IMR-90 (cell line): Measurements from ENCODE around the gene KCNMB3. TPM values are rescaled to one million over a fixed set of nuclear protein-coding genes. Genes with fewer than 3 reads are reported as not detected.
A peak's percentile ranks its signal among the peaks of the same experiment; 100 is the strongest.

Source experiments
- ATAC-seq: fragments of 200-7000 bp; cut with Tn5 transposase; 2 replicates; pipeline ENCODE4 v1.9.1; 2020; ENCODE audit warnings: low read depth, mild to moderate bottlenecking, moderate library complexity
- BruUV-seq: library from RNA; stranded (reverse); fragments of 400-500 nt; replicated peaks from 2 replicates; lab custom pipeline; 2021; lab: Mats Ljungman, UMichigan
- CTCF ChIA-PET: fragments of 300-600 bp; formaldehyde crosslinking; extraction: SDS; loops from one replicate; lab custom pipeline; 2021; ENCODE audit warnings: antibody characterized with exemption; lab: Yijun Ruan, JAX
- POLR2A ChIA-PET: fragments of 300-600 bp; sonication (Branson Sonifier 250); formaldehyde crosslinking; loops from one replicate; lab custom pipeline; 2022; ENCODE audit warnings: antibody characterized with exemption; ENCODE audit not compliant: unreplicated experiment; lab: Charles Lee
- DNase-seq: peaks from one replicate; pipeline ENCODE4 v3.0.0; 2013
- H2AFZ ChIP-seq: replicated peaks from 2 replicates; pipeline ENCODE3; 2013; ENCODE audit warnings: low read length, mild to moderate bottlenecking; ENCODE audit not compliant: poor library complexity
- H2AK5ac ChIP-seq: 2 replicates; pipeline ENCODE4 v1.6.1; 2013; ENCODE audit warnings: low read depth, low read length, inconsistent platforms
- H2AK9ac ChIP-seq: replicated peaks from 2 replicates; pipeline ENCODE3; 2013; ENCODE audit warnings: mild to moderate bottlenecking, low read depth, low read length, moderate library complexity; ENCODE audit not compliant: poor library complexity
- H2BK120ac ChIP-seq: 2 replicates; pipeline ENCODE4 v1.6.1; 2013; ENCODE audit warnings: low read depth, low read length, inconsistent platforms
- H2BK15ac ChIP-seq: 3 replicates; pipeline ENCODE4 v1.6.1; 2013; ENCODE audit warnings: low read depth, low read length, inconsistent platforms
- H2BK20ac ChIP-seq: 2 replicates; pipeline ENCODE4 v1.6.1; 2013; ENCODE audit warnings: low read depth, mild to moderate bottlenecking, inconsistent platforms, low read length, moderate library complexity
- H2BK5ac ChIP-seq: 2 replicates; pipeline ENCODE4 v1.6.1; 2013; ENCODE audit warnings: mild to moderate bottlenecking, low read depth, low read length, inconsistent platforms; ENCODE audit not compliant: poor library complexity, severe bottlenecking
- H3K14ac ChIP-seq: replicated peaks from 2 replicates; pipeline ENCODE4 v1.6.1; 2013; ENCODE audit warnings: low read depth, low read length, inconsistent platforms
- H3K18ac ChIP-seq: 2 replicates; pipeline ENCODE4 v1.6.1; 2013; ENCODE audit warnings: low read depth, low read length, control low read depth
- H3K23ac ChIP-seq: 2 replicates; pipeline ENCODE4 v1.6.1; 2013; ENCODE audit warnings: low read depth, low read length, inconsistent platforms
- H3K27ac ChIP-seq: 2 replicates; pipeline ENCODE4 v1.5.1; 2013; ENCODE audit warnings: mild to moderate bottlenecking, control low read depth, low read length; ENCODE audit not compliant: insufficient read depth
- H3K27me3 ChIP-seq: 2 replicates; pipeline ENCODE4 v1.6.1; 2013; ENCODE audit warnings: low read length; ENCODE audit not compliant: control insufficient read depth, insufficient read depth
- H3K36me3 ChIP-seq: 2 replicates; pipeline ENCODE4 v1.6.1; 2013; ENCODE audit warnings: low read length, mixed read lengths; ENCODE audit not compliant: control insufficient read depth, insufficient read depth
- H3K4ac ChIP-seq: 2 replicates; pipeline ENCODE4 v1.6.1; 2013; ENCODE audit warnings: low read depth, low read length, inconsistent platforms
- H3K4me1 ChIP-seq: 2 replicates; pipeline ENCODE4 v1.6.1; 2013; ENCODE audit warnings: low read length, mixed read lengths; ENCODE audit not compliant: control insufficient read depth, insufficient read depth
- H3K4me2 ChIP-seq: 2 replicates; pipeline ENCODE4 v1.6.1; 2013; ENCODE audit warnings: low read depth, mild to moderate bottlenecking, control low read depth, low read length, moderate library complexity
- H3K4me3 ChIP-seq: 2 replicates; pipeline ENCODE4 v1.5.1; 2013; ENCODE audit warnings: low read depth, mild to moderate bottlenecking, control low read depth, low read length, moderate library complexity; ENCODE audit not compliant: insufficient read depth
- H3K56ac ChIP-seq: 2 replicates; pipeline ENCODE4 v1.6.1; 2013; ENCODE audit warnings: low read length, inconsistent platforms; ENCODE audit not compliant: insufficient read depth; ENCODE audit errors: extremely low read depth
- H3K79me1 ChIP-seq, 2 experiments: 2 replicates each; pipeline ENCODE4 v1.6.1; 2013; ENCODE audit warnings: low read length in 2 of 2, inconsistent platforms in 1 of 2, low read depth in 1 of 2
- H3K9ac ChIP-seq: 2 replicates; pipeline ENCODE4 v1.6.1; 2013; ENCODE audit warnings: low read depth, low read length, control low read depth
- H3K9me1 ChIP-seq: 2 replicates; pipeline ENCODE4 v1.6.1; 2013; ENCODE audit warnings: low read length, inconsistent platforms; ENCODE audit not compliant: insufficient read depth
- H3K9me3 ChIP-seq: 2 replicates; pipeline ENCODE4 v1.6.1; 2013; ENCODE audit warnings: low read length; ENCODE audit not compliant: control insufficient read depth, insufficient read depth
- H4K20me1 ChIP-seq: 2 replicates; pipeline ENCODE4 v1.6.1; 2013; ENCODE audit warnings: low read length, inconsistent platforms; ENCODE audit not compliant: insufficient read depth
- H4K5ac ChIP-seq: 2 replicates; pipeline ENCODE4 v1.6.1; 2013; ENCODE audit warnings: mild to moderate bottlenecking, low read depth, low read length, control low read depth
- H4K8ac ChIP-seq, 2 experiments: 2 replicates each; pipeline ENCODE4 v1.6.1; 2013; ENCODE audit warnings: low read depth in 2 of 2, low read length in 2 of 2, control low read depth in 1 of 2, inconsistent platforms in 1 of 2
- H4K91ac ChIP-seq: 2 replicates; pipeline ENCODE4 v1.6.1; 2013; ENCODE audit warnings: low read depth, low read length, inconsistent platforms; ENCODE audit not compliant: insufficient read depth
- BHLHE40 ChIP-seq: fragments of 150-350 bp; IDR thresholded peaks from 2 replicates; pipeline ENCODE4 v1.6.1; 2016; ENCODE audit warnings: mild to moderate bottlenecking, low read depth, low read length
- RCOR1 ChIP-seq: IDR thresholded peaks from 2 replicates; pipeline ENCODE4 v1.6.1; 2012; ENCODE audit warnings: mild to moderate bottlenecking, low read length, improper control_type of control experiment; ENCODE audit not compliant: insufficient replicate concordance
- RFX5 ChIP-seq: IDR thresholded peaks from 2 replicates; pipeline ENCODE4 v1.8.0; 2012; ENCODE audit warnings: low read depth, mild to moderate bottlenecking, low read length, moderate library complexity
- WGBS, 2 experiments: methylation state at CpG; one replicate each; pipeline versions ENCODE4 v1.1.5 to v1.1.7; 2013; ENCODE audit warnings: missing lambda C conversion rate in 2 of 2; ENCODE audit not compliant: insufficient read length in 1 of 2; ENCODE audit errors: extremely low coverage in 2 of 2; 5-methylcytosine and 5-hydroxymethylcytosine counted together
- dilution Hi-C: fragments of 300-500 bp; cut with HindIII; formaldehyde crosslinking; loops from one replicate; pipeline ENCODE4 v1.14.3; 2018; ENCODE audit warnings: low sequenced_read_pairs; ENCODE audit not compliant: unreplicated experiment
- in situ Hi-C: fragments of 300-500 bp; cut with MboI; formaldehyde crosslinking; loops from 3 replicates; pipeline ENCODE4 v1.14.3; 2019; ENCODE audit warnings: low sequenced_read_pairs, inconsistent platforms, mixed read lengths
- intact Hi-C: fragments of 100-400 bp; cut with micrococcal nuclease; formaldehyde crosslinking; loops from 2 replicates; pipeline ENCODE4 v1.10.0; 2022
- polyA plus RNA-seq, 3 experiments: library from polyadenylated mRNA; depleted of rRNA; stranded (reverse); fragments of >200 nt; gene quantifications; 2 replicates each; pipeline ENCODE4 v1.2.3, GENCODE V29; 2012; ENCODE audit warnings: low replicate concordance in 1 of 3
- total RNA-seq: library from RNA; depleted of rRNA; stranded (reverse); fragments of >200 nt; gene quantifications from 2 replicates; pipeline ENCODE4 v1.2.3, GENCODE V29; 2012; rRNA removed
- TF ChIP-seq, protein P1 (sequence below): conservative IDR thresholded peaks from 2 replicates; pipeline ENCODE4 v1.5.1; 2012; ENCODE audit warnings: mild to moderate bottlenecking, low read depth, low read length, improper control_type of control experiment

The KCNMB3 gene
- total and polyA plus RNA-seq, 2 of the 4 experiments (the other 2 are of a cell fraction): 0.72 to 1.2 TPM

DNA sequence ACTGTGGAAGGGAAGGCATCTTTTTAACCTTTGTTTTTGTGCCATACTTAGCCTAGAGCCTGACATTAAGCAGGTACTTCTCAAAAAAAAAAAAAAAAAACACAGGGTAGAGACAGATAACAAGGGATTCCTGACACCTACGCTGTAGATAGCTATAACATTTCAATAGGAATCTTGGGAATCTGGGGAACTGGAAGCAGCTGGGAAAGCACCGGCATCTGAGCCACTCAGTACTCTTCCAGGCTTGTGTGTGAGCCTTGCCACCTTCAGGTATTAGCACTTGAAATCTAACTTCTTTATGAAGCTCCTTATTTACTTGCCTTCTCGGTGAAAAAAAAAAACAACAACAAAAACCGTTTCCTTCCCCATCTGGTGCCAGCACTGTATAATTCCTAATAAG is 56.0 kb downstream of the KCNMB3 start:
- H3K79me1 ChIP-seq: peaks cover 32 to 35% of the 10 kb centered on the region in 2 experiments
- no peaks in the 10 kb centered on the region for H3K9me3 ChIP-seq
- H2BK20ac ChIP-seq: no peak overlapping the region
- H2BK5ac ChIP-seq: no peak overlapping the region
- H3K4ac ChIP-seq: no peak overlapping the region
- CTCF ChIA-PET: no interaction called here
- no peaks in the 10 kb centered on the region for H3K27me3 ChIP-seq
- no peak overlapping the region for H3K23ac ChIP-seq
- WGBS, 2 experiments: no CpG with 5 or more reads among the region's 4 CpGs
- peaks cover 6% of the 10 kb centered on the region for H3K4me1 ChIP-seq
- no peaks in the 10 kb centered on the region for H3K36me3 ChIP-seq
- H2AK9ac ChIP-seq: no peak overlapping the region
- H3K4me2 ChIP-seq: no peak overlapping the region
- H3K14ac ChIP-seq: no peak overlapping the region
- in situ Hi-C loops (no loop called here), dilution Hi-C loops (no loop called here), intact Hi-C loops (loop anchor here (5.0 kb wide), 1 partner anchor 48 kb away; the partner anchor contains the start of gene PIK3CA)
- no peak overlapping the region for H2BK15ac ChIP-seq
- no peak overlapping the region for H4K8ac ChIP-seq
- no peak overlapping the region for H2AK5ac ChIP-seq
- H3K9ac ChIP-seq: no peak overlapping the region
- BruUV-seq: no TSS peak
- no peak for TF ChIP-seq BHLHE40
- no peak for TF ChIP-seq RFX5
- TF ChIP-seq, protein P1, sequence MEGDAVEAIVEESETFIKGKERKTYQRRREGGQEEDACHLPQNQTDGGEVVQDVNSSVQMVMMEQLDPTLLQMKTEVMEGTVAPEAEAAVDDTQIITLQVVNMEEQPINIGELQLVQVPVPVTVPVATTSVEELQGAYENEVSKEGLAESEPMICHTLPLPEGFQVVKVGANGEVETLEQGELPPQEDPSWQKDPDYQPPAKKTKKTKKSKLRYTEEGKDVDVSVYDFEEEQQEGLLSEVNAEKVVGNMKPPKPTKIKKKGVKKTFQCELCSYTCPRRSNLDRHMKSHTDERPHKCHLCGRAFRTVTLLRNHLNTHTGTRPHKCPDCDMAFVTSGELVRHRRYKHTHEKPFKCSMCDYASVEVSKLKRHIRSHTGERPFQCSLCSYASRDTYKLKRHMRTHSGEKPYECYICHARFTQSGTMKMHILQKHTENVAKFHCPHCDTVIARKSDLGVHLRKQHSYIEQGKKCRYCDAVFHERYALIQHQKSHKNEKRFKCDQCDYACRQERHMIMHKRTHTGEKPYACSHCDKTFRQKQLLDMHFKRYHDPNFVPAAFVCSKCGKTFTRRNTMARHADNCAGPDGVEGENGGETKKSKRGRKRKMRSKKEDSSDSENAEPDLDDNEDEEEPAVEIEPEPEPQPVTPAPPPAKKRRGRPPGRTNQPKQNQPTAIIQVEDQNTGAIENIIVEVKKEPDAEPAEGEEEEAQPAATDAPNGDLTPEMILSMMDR: no peak
- no peak for TF ChIP-seq RCOR1
- H4K5ac ChIP-seq: no peak overlapping the region
- DNase-seq (peak; percentile 10), ATAC-seq (no peak)
- H2BK120ac ChIP-seq: no peak overlapping the region
- no peak overlapping the region for H3K18ac ChIP-seq
- H4K20me1 ChIP-seq: peaks cover 12% of the 10 kb centered on the region; the same call in 1 of the 2 replicates
- H2AFZ ChIP-seq: no peak overlapping the region
- no peaks in the 10 kb centered on the region; the same call in 1 of the 2 replicates for H3K9me1 ChIP-seq
- no peak overlapping the region for H4K91ac ChIP-seq
- no peak overlapping the region for H3K56ac ChIP-seq
- no peak overlapping the region for H3K27ac ChIP-seq
- no peak overlapping the region for H3K4me3 ChIP-seq
- POLR2A ChIA-PET: interaction anchor here (0.6 to 0.7 kb wide), 2 partner anchors 10 to 176 kb away, joined by 3 to 6 read pairs; no protein-coding TSS in a partner anchor

Other genes starting within 250 kb of the KCNMB3 start
- gene ZMAT3, start 179.3 kb downstream of the KCNMB3 start, total RNA-seq: 11.7 and 21.7 TPM in 2 replicates
- 14.1 and 14.3 TPM in 2 replicates for gene ZMAT3, start 179.3 kb downstream of the KCNMB3 start, polyA plus RNA-seq (2012; rRNA removed)
- gene PIK3CA, start 102.8 kb downstream of the KCNMB3 start, total RNA-seq: 22.4 and 28.6 TPM in 2 replicates
- 4.1 and 5.7 TPM in 2 replicates for gene PIK3CA, start 102.8 kb downstream of the KCNMB3 start, polyA plus RNA-seq (2012; rRNA removed)
- gene ZNF639, start 71.9 kb upstream of the KCNMB3 start, total RNA-seq: 50.5 and 57.8 TPM in 2 replicates
- 12.9 and 15.9 TPM in 2 replicates for gene ZNF639, start 71.9 kb upstream of the KCNMB3 start, polyA plus RNA-seq (2012; rRNA removed)
- gene MFN1, start 96.6 kb upstream of the KCNMB3 start, total RNA-seq: 40.3 and 75.0 TPM in 2 replicates
- 17.3 and 23.6 TPM in 2 replicates for gene MFN1, start 96.6 kb upstream of the KCNMB3 start, polyA plus RNA-seq (2012; rRNA removed)
- gene GNB4, start 200.4 kb upstream of the KCNMB3 start, total RNA-seq: 112 and 131 TPM in 2 replicates
- 20.1 and 22.1 TPM in 2 replicates for gene GNB4, start 200.4 kb upstream of the KCNMB3 start, polyA plus RNA-seq (2012; rRNA removed)